Cortex of kidney (tissue), 1 donor: ENCODE measurements around the gene TCF12.
"Not testable (repeated sequence)": the region's sequence is repeated elsewhere in the genome, so short reads cannot be mapped to it uniquely, and the experiment has no call there.

Experiments
- DNase-seq: peaks from one replicate; lab custom pipeline; 2025; lab: John Stamatoyannopoulos, UW

Gene TCF12

GRCh38 chr15:57135800-57136199 lies 217.4 kb downstream of the TCF12 start:
- no peak for DNase-seq

GRCh38 chr15:57138349-57138788 lies 219.9 kb downstream of the TCF12 start:
- no peak for DNase-seq

- no peak for DNase-seq
Measured at GRCh38 chr15:57143511-57144078, 225.2 kb downstream of the TCF12 start.

- no peak for DNase-seq
Measured at GRCh38 chr15:57144448-57144847, 226.0 kb downstream of the TCF12 start.

- DNase-seq, result no peak
Measured at GRCh38 chr15:57146506-57147201, 228.2 kb downstream of the TCF12 start.

GRCh38 chr15:57147621-57148020 lies 229.2 kb downstream of the TCF12 start:
- no peak for DNase-seq

- DNase-seq, result no peak
Measured at GRCh38 chr15:57148262-57148661, 229.8 kb downstream of the TCF12 start.

GRCh38 chr15:57149196-57149595 lies 230.8 kb downstream of the TCF12 start:
- no peak for DNase-seq

- no peak for DNase-seq
Measured at GRCh38 chr15:57150066-57150865, 231.8 kb downstream of the TCF12 start.

- not testable (repeated sequence) for DNase-seq
Measured at GRCh38 chr15:57150866-57151203, 232.4 kb downstream of the TCF12 start.

- no peak for DNase-seq
Measured at GRCh38 chr15:57152133-57152532, 233.7 kb downstream of the TCF12 start.

GRCh38 chr15:57152666-57153539 lies 234.5 kb downstream of the TCF12 start:
- no peak for DNase-seq

GRCh38 chr15:57156210-57156884 lies 237.9 kb downstream of the TCF12 start:
- DNase-seq, result no peak

- no peak for DNase-seq
Measured at GRCh38 chr15:57158589-57158988, 240.1 kb downstream of the TCF12 start.

GRCh38 chr15:57158997-57159668 lies 240.7 kb downstream of the TCF12 start:
- DNase-seq, result no peak

- no peak for DNase-seq
Measured at GRCh38 chr15:57159767-57160166, 241.3 kb downstream of the TCF12 start.

GRCh38 chr15:57160823-57161560 lies 242.5 kb downstream of the TCF12 start:
- no peak for DNase-seq

- not testable (repeated sequence) for DNase-seq
Measured at GRCh38 chr15:57164251-57164650, 245.8 kb downstream of the TCF12 start.

GRCh38 chr15:57165992-57166391 lies 247.5 kb downstream of the TCF12 start:
- DNase-seq, result no peak

- DNase-seq, result no peak
Measured at GRCh38 chr15:57167821-57168395, 249.5 kb downstream of the TCF12 start.
